Measurements from ENCODE around the gene STEAP1B. TPM values are rescaled to one million over a fixed set of nuclear protein-coding genes. Genes with fewer than 3 reads are reported as not detected.
"Not testable (repeated sequence)": the region's sequence is repeated elsewhere in the genome, so short reads cannot be mapped to it uniquely, and the experiment has no call there.

The STEAP1B gene
- total RNA-seq, 2 donors from 2014 or later: 0.73 to 0.75 TPM

DNA sequence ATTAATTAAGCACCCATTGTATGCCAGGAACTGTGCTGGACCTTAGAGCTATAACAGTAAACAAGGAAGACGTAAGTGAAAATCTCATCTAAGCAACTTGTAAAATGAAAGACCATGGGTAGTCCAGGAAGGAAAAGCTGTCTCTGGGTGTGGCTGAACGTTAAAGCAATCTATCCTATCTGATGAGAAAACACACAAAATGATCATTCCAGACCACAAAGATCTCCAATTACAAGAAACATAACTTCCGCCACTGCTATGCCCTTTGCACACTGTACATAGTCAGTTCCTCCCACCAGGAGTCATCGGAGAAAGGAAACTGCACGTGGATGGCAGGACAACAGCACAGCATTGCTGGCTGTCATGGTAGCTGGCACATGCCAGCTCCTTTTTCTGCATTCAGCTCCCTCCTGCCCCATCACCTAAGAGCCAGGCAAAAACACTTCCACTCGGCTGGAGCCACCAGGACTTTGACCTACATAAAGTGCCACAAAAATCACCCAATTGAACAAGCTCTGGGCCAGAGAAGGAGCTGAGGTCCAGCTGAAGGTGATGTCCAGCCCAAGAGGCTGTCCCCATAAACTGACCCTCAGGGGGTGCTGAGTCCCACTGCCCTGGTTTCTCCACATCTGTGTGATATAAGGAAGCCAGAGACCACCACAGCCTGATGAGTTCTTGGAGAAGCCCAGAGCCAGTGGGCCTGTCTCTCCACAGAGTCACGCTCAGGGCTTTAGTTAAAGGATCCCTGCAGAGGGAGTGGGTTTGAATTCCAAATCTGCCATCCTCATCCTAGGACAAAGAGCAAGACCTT is 56.4 kb downstream of the STEAP1B start:
- H3K27ac Mint-ChIP-seq: no peak overlapping the region

DNA sequence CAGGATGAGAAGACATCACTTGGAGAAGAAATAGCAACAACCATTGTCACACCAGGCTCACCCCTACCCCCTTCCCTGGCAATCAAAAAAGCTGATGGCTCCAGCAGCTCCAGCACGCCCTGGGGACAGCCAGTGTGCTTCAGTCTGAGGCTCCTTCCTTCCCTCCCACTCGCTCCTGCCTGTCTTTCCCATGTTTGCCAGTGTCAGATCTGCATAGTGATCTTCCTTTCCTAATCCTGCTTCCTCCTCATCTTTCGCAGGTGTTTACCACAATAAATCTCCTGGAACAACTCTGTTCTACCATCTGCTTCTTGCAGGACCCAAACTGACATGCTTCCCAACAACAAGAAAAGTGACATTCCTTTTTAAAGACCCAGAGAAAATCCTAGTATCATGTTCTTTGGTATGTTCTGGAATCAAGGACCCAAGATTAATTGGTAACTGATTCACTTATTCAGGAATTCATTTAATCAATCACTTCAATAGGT is 57.1 kb downstream of the STEAP1B start:
- no peaks in the 10 kb centered on the region for H3K9me3 ChIP-seq (ENCODE audit: control insufficient read depth, low read length, poor library complexity, severe bottlenecking)
- Mint-ChIP-seq H3K36me3 (ENCODE audit: low read depth) (no peaks in the 10 kb centered on the region), H3K27me3 (peaks cover 21% of the 10 kb centered on the region), H3K4me3 (no peak overlapping the region), H3K27ac (no peak overlapping the region), H3K4me1 (peaks cover 2% of the 10 kb centered on the region)
- ATAC-seq (no peak), DNase-seq (no peak)

More for the DNA sequence above, 56.4 kb downstream of the STEAP1B start:
- H3K27me3 Mint-ChIP-seq: peaks cover 16% of the 10 kb centered on the region
- no peak overlapping the region for H3K4me3 Mint-ChIP-seq
- no peaks in the 10 kb centered on the region for H3K36me3 Mint-ChIP-seq (ENCODE audit: low read depth)
- no peak for ATAC-seq
- no peak for DNase-seq
- H3K4me1 Mint-ChIP-seq: peaks cover 2% of the 10 kb centered on the region
- no peaks in the 10 kb centered on the region for H3K9me3 ChIP-seq (ENCODE audit: control insufficient read depth, low read length, poor library complexity, severe bottlenecking)

DNA sequence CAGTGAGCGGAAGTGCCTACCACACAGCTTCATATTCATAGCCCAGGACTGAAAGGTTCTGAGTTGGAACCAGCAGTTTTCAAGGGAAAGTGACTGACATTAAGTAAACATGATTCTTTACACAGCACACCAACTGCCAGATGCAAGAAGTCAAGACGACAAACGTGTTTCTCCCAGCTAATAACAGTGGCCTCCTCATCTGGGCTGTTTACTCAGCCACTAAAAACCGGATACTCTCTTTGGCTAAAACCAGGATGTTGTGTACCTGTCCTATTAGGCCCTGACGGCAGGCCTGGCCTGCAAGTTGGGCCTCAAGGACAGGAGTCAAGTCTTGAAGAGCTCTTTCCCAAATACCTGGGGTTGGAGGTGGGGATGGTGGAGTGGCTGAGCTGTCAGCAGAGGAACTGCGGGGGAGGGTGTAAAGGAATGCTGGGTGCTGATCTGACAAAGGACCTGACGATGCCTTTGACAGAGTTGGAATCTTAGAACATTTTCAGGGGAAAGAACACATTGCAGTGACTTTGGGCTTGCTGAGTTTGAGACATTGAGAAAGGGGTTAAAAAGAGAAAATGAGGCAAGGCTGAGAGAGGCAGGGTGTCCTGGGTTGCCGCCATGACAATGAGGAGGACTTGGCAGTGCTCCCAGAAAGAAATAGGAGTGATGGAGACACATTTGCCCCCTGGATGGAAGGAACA is 57.7 kb downstream of the STEAP1B start:
- no peaks in the 10 kb centered on the region for H3K9me3 ChIP-seq (ENCODE audit: control insufficient read depth, low read length, poor library complexity, severe bottlenecking)
- H3K36me3 Mint-ChIP-seq (ENCODE audit: low read depth): no peaks in the 10 kb centered on the region
- DNase-seq: no peak
- H3K27ac Mint-ChIP-seq: no peak overlapping the region
- H3K4me1 Mint-ChIP-seq: peaks cover 2% of the 10 kb centered on the region
- no peak overlapping the region for H3K4me3 Mint-ChIP-seq
- no peak for ATAC-seq
- peaks cover 25% of the 10 kb centered on the region for H3K27me3 Mint-ChIP-seq

DNA sequence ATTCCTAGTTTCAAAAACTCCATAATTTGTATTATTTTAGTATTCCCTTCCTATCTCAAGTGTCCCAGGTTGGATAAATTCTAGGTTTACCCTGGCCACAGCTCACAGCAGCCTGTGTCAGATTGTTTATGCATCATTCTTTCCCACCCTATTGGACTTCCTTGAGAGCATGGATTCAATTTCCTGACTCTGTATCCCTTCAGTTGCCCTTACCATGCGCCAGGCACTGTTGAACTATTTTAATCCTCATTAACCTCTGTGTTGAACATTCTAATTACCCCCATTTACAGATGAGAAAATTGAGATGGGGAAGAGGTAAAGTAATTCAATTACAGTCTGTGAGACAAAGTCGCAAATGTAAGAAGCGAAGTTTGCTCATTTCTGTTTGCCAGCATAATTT is 58.8 kb downstream of the STEAP1B start:
- Mint-ChIP-seq H3K27me3 (peaks cover 25% of the 10 kb centered on the region), H3K4me1 (peaks cover 2% of the 10 kb centered on the region), H3K36me3 (ENCODE audit: low read depth) (no peaks in the 10 kb centered on the region), H3K27ac (no peak overlapping the region), H3K4me3 (no peak overlapping the region)
- no peak for ATAC-seq
- H3K9me3 ChIP-seq (ENCODE audit: control insufficient read depth, low read length, poor library complexity, severe bottlenecking): no peaks in the 10 kb centered on the region
- no peak for DNase-seq

DNA sequence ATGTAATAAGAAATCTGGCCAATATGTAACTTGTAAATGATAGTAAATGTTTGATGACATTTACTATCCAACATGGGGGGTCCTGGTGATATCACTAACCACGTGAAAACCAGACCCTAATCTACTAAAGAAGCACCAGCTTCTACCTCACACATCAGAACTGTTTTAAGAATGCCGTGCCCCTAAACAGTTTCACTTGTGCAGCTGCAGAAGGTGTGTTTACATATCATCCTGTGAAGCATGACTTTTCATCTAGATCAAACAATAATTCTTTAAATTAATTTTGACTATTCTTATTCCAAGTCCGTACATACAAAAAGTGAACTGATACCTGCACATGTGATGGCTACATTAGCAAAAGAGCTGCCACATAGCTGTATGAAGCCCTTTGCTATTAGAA is 61.0 kb downstream of the STEAP1B start:
- peaks cover 2% of the 10 kb centered on the region for H3K4me1 Mint-ChIP-seq

DNA sequence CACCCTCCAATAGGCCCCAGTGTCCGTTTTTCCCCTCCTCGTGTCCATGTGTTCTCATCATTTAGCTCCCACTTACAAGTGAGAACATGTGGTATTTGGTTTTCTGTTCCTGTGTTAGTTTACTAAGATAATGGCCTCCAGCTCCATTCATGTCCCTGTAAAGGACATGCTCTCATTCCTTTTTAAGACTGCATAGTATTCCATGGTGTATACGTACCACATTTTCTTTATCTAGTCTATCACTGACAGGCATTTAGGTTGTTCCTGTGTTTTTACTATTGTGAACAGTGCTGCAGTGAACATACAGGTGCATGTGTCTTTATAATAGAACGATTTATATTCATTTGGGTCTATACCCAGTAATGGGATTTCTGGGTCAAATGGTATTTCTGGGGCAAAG is 63.4 kb downstream of the STEAP1B start:
- not testable (repeated sequence) for H3K4me1 Mint-ChIP-seq; H3K27ac Mint-ChIP-seq; H3K36me3 Mint-ChIP-seq (ENCODE audit: low read depth); H3K9me3 ChIP-seq (ENCODE audit: control insufficient read depth, low read length, poor library complexity, severe bottlenecking); H3K4me3 Mint-ChIP-seq; ATAC-seq; DNase-seq
- peaks cover 19% of the 10 kb centered on the region for H3K27me3 Mint-ChIP-seq

More for the DNA sequence above, 61.0 kb downstream of the STEAP1B start:
- Mint-ChIP-seq H3K36me3 (ENCODE audit: low read depth) (no peaks in the 10 kb centered on the region), H3K27ac (no peak overlapping the region), H3K27me3 (peaks cover 25% of the 10 kb centered on the region), H3K4me3 (no peak overlapping the region)
- DNase-seq (no peak), ATAC-seq (no peak)
- no peaks in the 10 kb centered on the region for H3K9me3 ChIP-seq (ENCODE audit: control insufficient read depth, low read length, poor library complexity, severe bottlenecking)

DNA sequence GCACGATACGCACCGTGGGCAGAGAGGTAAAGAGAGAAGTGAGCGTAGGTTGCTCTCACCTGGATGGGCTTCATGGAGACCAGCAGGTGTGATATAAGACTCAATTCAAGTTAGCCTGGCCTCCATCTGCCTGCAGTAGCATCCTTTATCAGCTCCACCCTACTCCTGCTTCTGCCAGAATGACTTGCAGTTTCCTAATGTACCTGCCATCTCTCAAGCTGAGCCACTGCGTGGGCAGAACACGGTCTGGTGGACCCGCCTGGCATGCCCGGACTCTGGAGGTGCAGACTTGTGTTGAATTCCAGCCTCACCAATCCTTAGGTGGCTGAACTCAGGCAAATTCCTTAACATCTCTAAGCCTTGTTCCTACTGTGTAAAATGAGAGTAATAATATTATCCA is 64.3 kb downstream of the STEAP1B start:
- H3K4me3 Mint-ChIP-seq: no peak overlapping the region

DNA sequence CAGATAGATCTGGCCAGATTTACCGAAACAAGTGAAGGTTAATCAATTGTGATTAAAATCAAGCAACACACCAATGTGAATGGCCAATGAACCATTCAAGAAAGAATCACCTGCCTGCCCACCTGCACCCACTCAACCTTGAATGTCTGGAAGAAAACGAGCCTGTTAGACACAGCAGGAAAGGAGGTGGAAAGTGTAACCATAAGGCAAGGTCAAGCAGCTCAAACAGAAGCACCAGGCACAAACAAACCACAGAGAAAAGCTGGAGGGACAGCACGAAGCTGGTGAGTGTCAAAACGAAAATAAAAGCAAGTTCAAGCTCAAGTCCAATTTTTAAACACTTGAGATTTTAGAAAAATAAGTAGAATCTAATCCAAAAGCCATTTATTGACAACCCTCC is 64.9 kb downstream of the STEAP1B start:
- H3K9me3 ChIP-seq (ENCODE audit: control insufficient read depth, low read length, poor library complexity, severe bottlenecking): no peaks in the 10 kb centered on the region
- no peak overlapping the region for H3K4me3 Mint-ChIP-seq
- H3K36me3 Mint-ChIP-seq (ENCODE audit: low read depth): no peaks in the 10 kb centered on the region
- peaks cover 2% of the 10 kb centered on the region for H3K4me1 Mint-ChIP-seq
- ATAC-seq (no peak), DNase-seq (no peak)
- peaks cover 14% of the 10 kb centered on the region for H3K27me3 Mint-ChIP-seq
- H3K27ac Mint-ChIP-seq: no peak overlapping the region

More for the DNA sequence above, 64.3 kb downstream of the STEAP1B start:
- H3K36me3 Mint-ChIP-seq (ENCODE audit: low read depth): no peaks in the 10 kb centered on the region
- no peak overlapping the region for H3K27ac Mint-ChIP-seq
- peaks cover 2% of the 10 kb centered on the region for H3K4me1 Mint-ChIP-seq
- no peak for ATAC-seq
- peaks cover 14% of the 10 kb centered on the region for H3K27me3 Mint-ChIP-seq
- no peaks in the 10 kb centered on the region for H3K9me3 ChIP-seq (ENCODE audit: control insufficient read depth, low read length, poor library complexity, severe bottlenecking)
- no peak for DNase-seq

DNA sequence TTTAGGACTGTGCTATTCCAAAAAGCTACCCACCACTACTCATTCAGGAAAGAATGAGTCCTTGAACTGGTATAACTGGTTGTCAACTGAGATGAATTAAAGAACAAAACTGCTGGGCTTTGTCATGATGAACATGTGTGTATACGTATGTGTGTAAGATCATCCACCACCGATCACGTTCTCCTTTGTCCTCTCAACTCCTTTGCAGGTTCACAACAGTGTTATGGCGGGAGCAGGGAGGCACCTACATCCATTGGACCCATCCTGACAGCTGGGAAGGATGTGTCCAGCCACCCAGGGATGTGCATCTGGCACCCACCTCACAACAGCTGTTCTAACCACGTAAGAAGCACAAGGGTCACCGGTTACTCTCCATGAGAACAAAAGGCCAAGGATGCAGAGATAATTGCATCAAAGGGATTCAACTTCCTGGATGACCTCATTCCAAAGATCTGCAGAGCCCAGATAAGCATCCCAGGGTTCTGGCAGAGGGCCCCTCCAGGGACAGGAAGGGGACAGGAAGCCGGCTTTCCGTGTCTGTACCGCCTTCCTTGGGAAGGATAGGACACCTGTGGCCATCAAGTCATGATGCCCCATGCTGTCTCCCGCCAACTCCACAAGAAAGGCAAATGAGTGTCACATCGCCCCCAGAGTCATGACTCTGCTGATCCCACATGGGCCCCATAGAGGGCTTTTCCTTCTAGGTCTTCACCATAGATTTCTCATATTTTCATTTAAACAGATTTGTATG is 66.1 kb downstream of the STEAP1B start:
- Mint-ChIP-seq H3K4me3 (no peak overlapping the region), H3K27me3 (peaks cover 14% of the 10 kb centered on the region), H3K27ac (no peak overlapping the region), H3K36me3 (ENCODE audit: low read depth) (no peaks in the 10 kb centered on the region), H3K4me1 (peaks cover 2% of the 10 kb centered on the region)
- ATAC-seq: no peak
- no peak for DNase-seq
- H3K9me3 ChIP-seq (ENCODE audit: control insufficient read depth, low read length, poor library complexity, severe bottlenecking): no peaks in the 10 kb centered on the region

DNA sequence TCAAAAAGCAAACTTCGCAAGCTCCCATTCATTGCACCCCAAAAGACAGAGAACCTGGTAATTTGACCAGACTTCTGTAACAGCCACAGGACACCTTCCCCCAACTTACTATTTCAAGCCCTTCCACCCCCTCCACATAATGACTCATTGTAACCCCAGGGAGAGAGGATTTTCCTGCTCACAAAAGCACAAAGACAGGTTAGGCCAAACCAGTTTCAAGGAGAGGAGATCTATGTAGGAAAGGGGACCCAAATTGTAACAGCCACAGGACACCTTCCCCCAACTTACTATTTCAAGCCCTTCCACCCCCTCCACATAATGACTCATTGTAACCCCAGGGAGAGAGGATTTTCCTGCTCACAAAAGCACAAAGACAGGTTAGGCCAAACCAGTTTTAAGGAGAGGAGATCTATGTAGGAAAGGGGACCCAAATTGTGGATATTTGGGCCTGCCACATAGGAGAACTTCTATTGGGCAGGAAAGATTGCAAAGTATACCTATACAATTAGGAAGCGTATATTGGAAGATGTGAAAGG is 66.8 kb downstream of the STEAP1B start:
- H3K36me3 Mint-ChIP-seq (ENCODE audit: low read depth); H3K9me3 ChIP-seq (ENCODE audit: control insufficient read depth, low read length, poor library complexity, severe bottlenecking); ATAC-seq; DNase-seq; H3K4me1 Mint-ChIP-seq; H3K4me3 Mint-ChIP-seq; H3K27ac Mint-ChIP-seq: not testable (repeated sequence)
- peaks cover 12% of the 10 kb centered on the region for H3K27me3 Mint-ChIP-seq

DNA sequence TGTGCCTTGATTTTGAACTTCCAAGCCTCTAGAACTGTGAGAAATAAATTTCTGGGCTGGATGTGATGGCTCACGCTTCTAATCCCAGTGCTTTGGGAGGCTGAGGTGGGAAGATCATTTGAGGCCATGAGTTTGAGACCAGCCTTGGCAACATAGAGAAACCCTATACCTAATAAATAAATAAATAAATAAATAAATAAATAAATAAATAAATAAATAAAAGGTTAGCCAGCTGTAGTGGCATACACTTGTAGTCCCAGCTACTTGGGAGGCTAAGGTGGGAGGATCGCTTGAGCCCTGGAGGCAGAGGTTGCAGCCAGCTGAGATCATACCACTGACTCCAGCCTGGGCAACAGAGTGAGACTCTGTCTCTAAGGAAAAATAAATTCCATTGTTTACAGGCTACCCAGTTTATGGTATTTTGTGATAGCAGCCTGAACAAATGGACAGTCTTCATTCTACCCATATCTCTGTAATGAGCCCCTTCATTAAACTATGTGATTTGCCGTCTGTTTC is 67.7 kb downstream of the STEAP1B start:
- no peak for DNase-seq
- H3K27me3 Mint-ChIP-seq: peaks cover 6% of the 10 kb centered on the region
- ATAC-seq: no peak
- H3K9me3 ChIP-seq (ENCODE audit: control insufficient read depth, low read length, poor library complexity, severe bottlenecking): no peaks in the 10 kb centered on the region
- H3K36me3 Mint-ChIP-seq (ENCODE audit: low read depth): no peaks in the 10 kb centered on the region
- no peak overlapping the region for H3K27ac Mint-ChIP-seq
- no peak overlapping the region for H3K4me3 Mint-ChIP-seq
- H3K4me1 Mint-ChIP-seq: peaks cover 2% of the 10 kb centered on the region

DNA sequence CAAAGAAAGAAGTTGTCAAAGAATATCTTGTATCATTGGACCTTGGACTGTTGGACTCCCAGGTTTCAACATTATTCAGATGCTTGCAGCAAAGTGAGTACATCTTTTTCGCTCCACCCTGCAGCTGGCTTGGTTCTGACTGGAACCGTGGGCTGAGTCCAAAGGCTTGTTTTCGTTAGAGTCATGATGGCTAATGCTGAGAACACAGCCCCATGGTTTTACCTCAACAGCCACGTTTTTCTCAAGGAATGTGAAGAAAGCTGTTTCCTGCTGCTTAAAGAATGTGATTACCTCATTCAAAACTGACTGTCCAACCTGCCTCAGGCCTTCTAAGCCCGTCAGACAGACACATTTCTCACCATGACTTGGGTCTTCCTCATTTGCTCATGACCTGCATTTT is 69.5 kb downstream of the STEAP1B start:
- no peak for ATAC-seq
- peaks cover 2% of the 10 kb centered on the region for H3K4me1 Mint-ChIP-seq
- no peaks in the 10 kb centered on the region for H3K36me3 Mint-ChIP-seq (ENCODE audit: low read depth)
- H3K4me3 Mint-ChIP-seq: no peak overlapping the region
- H3K27ac Mint-ChIP-seq: no peak overlapping the region
- peaks cover 6% of the 10 kb centered on the region for H3K27me3 Mint-ChIP-seq
- no peak for DNase-seq
- no peaks in the 10 kb centered on the region for H3K9me3 ChIP-seq (ENCODE audit: control insufficient read depth, low read length, poor library complexity, severe bottlenecking)

DNA sequence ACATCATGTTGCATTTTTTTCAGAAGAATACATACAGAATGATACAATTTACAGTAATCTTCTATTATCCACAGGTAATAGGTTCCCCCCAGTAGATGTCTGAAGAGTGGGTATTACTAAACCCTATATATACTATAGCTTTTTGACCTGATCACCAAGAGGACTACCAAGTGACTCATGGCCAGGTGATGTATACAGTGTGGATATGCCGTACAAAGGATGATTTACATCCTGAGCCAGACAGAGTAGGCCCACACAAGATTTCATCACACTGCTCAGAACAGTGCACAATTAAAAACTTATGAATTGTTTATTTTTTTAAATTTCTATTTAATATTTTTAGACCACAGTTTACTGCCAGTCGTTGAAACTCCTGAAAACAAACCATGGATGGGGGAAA is 70.6 kb downstream of the STEAP1B start:
- Mint-ChIP-seq H3K4me1 (no peaks in the 10 kb centered on the region), H3K27me3 (peaks cover 6% of the 10 kb centered on the region), H3K27ac (no peak overlapping the region), H3K36me3 (ENCODE audit: low read depth) (no peaks in the 10 kb centered on the region), H3K4me3 (no peak overlapping the region)
- ATAC-seq (no peak), DNase-seq (no peak)
- no peaks in the 10 kb centered on the region for H3K9me3 ChIP-seq (ENCODE audit: control insufficient read depth, low read length, poor library complexity, severe bottlenecking)

Measured in T-helper 17 cell (primary cell).